NCI-H446 (cell line): ENCODE measurements around the gene IPMK.

Experiments
- DNase-seq, 2 experiments: peaks; one replicate each; lab custom pipeline; 2025; lab: John Stamatoyannopoulos, UW

Gene IPMK

GRCh38 chr10:58153751-58154150 lies 113.9 kb downstream of the IPMK start:
- DNase-seq: no peak

GRCh38 chr10:58152673-58153263 lies 114.9 kb downstream of the IPMK start:
- peak; percentile 29 to 48 for DNase-seq

- no peak for DNase-seq
Observed at GRCh38 chr10:58150290-58150689, 117.4 kb downstream of the IPMK start.

- no peak for DNase-seq
Observed at GRCh38 chr10:58143944-58144343, 123.8 kb downstream of the IPMK start.
